Measurements from ENCODE around the gene PCMTD2. TPM values are rescaled to one million over a fixed set of nuclear protein-coding genes. Genes with fewer than 3 reads are reported as not detected.

PCMTD2 gene
- total RNA-seq, 1 donor from 2014 or later = 101 TPM

GRCh38 chr20:64273109-64273508, 17.6 kb downstream of the PCMTD2 start:
- no peak overlapping the region for H3K27ac Mint-ChIP-seq
- no peaks in the 10 kb centered on the region for H3K9me3 Mint-ChIP-seq
- no peaks in the 10 kb centered on the region for H3K27me3 Mint-ChIP-seq
- H3K4me3 Mint-ChIP-seq = no peak overlapping the region
- no peak for DNase-seq (ENCODE audit: extremely low spot score, unreplicated experiment)
- H3K4me1 Mint-ChIP-seq (ENCODE audit: unreplicated experiment) = no peaks in the 10 kb centered on the region
- peaks cover 23% of the 10 kb centered on the region for H3K36me3 Mint-ChIP-seq
- no peak for TF ChIP-seq CTCF (conservative IDR thresholded peaks at IDR 0.05)

GRCh38 chr20:64276817-64277216, 21.3 kb downstream of the PCMTD2 start:
- Mint-ChIP-seq H3K27ac (no peak overlapping the region), H3K4me1 (ENCODE audit: unreplicated experiment) (no peaks in the 10 kb centered on the region), H3K36me3 (peaks cover 2% of the 10 kb centered on the region), H3K27me3 (no peaks in the 10 kb centered on the region), H3K9me3 (no peaks in the 10 kb centered on the region), H3K4me3 (no peak overlapping the region)
- TF ChIP-seq CTCF (conservative IDR thresholded peaks at IDR 0.05) = no peak
- DNase-seq (ENCODE audit: extremely low spot score, unreplicated experiment) = no peak

- no peaks in the 10 kb centered on the region for H3K4me1 Mint-ChIP-seq (ENCODE audit: unreplicated experiment)
- no peaks in the 10 kb centered on the region for H3K36me3 Mint-ChIP-seq
- no peak overlapping the region for H3K4me3 Mint-ChIP-seq
- no peak for TF ChIP-seq CTCF (conservative IDR thresholded peaks at IDR 0.05)
- no peak for DNase-seq (ENCODE audit: extremely low spot score, unreplicated experiment)
- H3K27ac Mint-ChIP-seq = no peak overlapping the region
- H3K27me3 Mint-ChIP-seq = no peaks in the 10 kb centered on the region
- H3K9me3 Mint-ChIP-seq = no peaks in the 10 kb centered on the region
These were observed 22.2 kb downstream of the PCMTD2 start for GRCh38 chr20:64277571-64278316.

GRCh38 chr20:64278317-64278681, 22.8 kb downstream of the PCMTD2 start:
- DNase-seq (ENCODE audit: extremely low spot score, unreplicated experiment) = no peak
- Mint-ChIP-seq H3K27ac (no peak overlapping the region), H3K4me1 (ENCODE audit: unreplicated experiment) (no peaks in the 10 kb centered on the region), H3K4me3 (no peak overlapping the region), H3K9me3 (no peaks in the 10 kb centered on the region), H3K36me3 (no peaks in the 10 kb centered on the region), H3K27me3 (no peaks in the 10 kb centered on the region)
- no peak for TF ChIP-seq CTCF (conservative IDR thresholded peaks at IDR 0.05)

GRCh38 chr20:64279826-64280459, 24.4 kb downstream of the PCMTD2 start:
- H3K27me3 Mint-ChIP-seq = no peaks in the 10 kb centered on the region
- no peak overlapping the region for H3K27ac Mint-ChIP-seq
- H3K36me3 Mint-ChIP-seq = no peaks in the 10 kb centered on the region
- no peak for TF ChIP-seq CTCF (conservative IDR thresholded peaks at IDR 0.05)
- no peaks in the 10 kb centered on the region for H3K9me3 Mint-ChIP-seq
- no peaks in the 10 kb centered on the region for H3K4me1 Mint-ChIP-seq (ENCODE audit: unreplicated experiment)
- no peak for DNase-seq (ENCODE audit: extremely low spot score, unreplicated experiment)
- H3K4me3 Mint-ChIP-seq = no peak overlapping the region

Data from type B pancreatic cell (in vitro differentiated cells).